ENCODE measurements around the gene SH2D2A. TPM values are rescaled to one million over a fixed set of nuclear protein-coding genes. Genes with fewer than 3 reads are reported as not detected.

The SH2D2A gene
- total and polyA plus RNA-seq, 4 donors, result 0.38 to 2.9 (median 2.7) TPM; not detected in 1

DNA sequence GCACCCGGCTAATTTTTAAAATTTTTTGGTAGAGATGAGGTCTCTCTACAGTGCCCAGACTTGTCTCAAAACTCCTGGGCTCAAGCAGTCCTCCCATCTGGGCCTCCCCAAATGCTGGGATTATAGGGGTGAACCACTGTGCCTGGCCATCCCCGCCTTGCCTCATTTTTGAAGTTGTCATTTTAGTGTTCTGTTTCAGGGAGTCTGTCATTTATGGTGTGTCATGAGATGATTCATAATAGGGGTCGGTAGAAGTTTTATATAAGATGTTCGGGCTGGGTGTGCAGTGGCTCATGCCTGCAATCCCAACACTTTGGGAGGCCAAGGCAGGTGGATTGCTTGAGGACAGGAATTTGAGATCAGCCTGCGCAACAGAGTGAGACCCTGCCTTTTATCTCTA lies 40.8 kb downstream of the SH2D2A start:
- DNase-seq (no peak), ATAC-seq (ENCODE audit: low FRiP score) (no peak)

DNA sequence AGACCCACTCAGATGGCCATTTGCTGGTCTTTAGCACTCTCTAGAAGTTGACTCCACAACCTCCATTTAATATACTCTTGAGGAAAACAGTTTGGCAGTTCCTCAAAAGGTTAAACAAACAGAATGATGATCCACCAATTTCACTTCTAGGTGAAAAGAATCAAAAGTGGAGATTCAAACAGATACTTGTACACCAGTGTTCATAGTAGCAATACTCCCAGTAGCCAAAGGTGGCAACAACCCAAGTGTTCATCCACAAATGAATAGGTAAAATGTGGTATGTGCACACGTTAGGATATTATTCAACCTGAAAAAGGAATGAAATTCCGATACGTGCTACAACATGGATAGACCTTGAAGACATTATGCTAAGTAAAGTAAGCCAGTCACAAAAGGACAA lies 43.0 kb downstream of the SH2D2A start:
- DNase-seq, result no peak
- no peaks in the 10 kb centered on the region for H3K36me3 ChIP-seq (ENCODE audit: control insufficient read depth in 1 of 2, insufficient read depth in 2 of 2, low read length in 1 of 2)
- H3K4me1 ChIP-seq (ENCODE audit: control insufficient read depth in 1 of 2, insufficient read depth in 2 of 2, low read length in 2 of 2), result peaks cover 2 to 10% of the 10 kb centered on the region in 2 donors
- 89 to 91% methylated on average over 3 of the region's 3 CpGs for WGBS, 2 donors
- H3K4me3 ChIP-seq (ENCODE audit: low read length in 2 of 2), result no peak overlapping the region
- no peaks in the 10 kb centered on the region for H3K9me3 ChIP-seq (ENCODE audit: control insufficient read depth, low read length)
- no peak for ATAC-seq (ENCODE audit: low FRiP score)
- no peaks in the 10 kb centered on the region for H3K27me3 ChIP-seq (ENCODE audit: control insufficient read depth in 1 of 2, insufficient read depth in 2 of 2, low read length in 1 of 2)
- intact Hi-C loops (cut with DNase I), result no loop called here
- H3K27ac ChIP-seq (ENCODE audit: low read depth in 1 of 2, low read length in 2 of 2), result no peak overlapping the region

More for the DNA sequence above, 40.8 kb downstream of the SH2D2A start:
- intact Hi-C loops (cut with DNase I), result no loop called here
- H3K9me3 ChIP-seq (ENCODE audit: control insufficient read depth, low read length), result no peaks in the 10 kb centered on the region
- peaks cover 2 to 7% of the 10 kb centered on the region in 2 donors for H3K4me1 ChIP-seq (ENCODE audit: control insufficient read depth in 1 of 2, insufficient read depth in 2 of 2, low read length in 2 of 2)
- no peak overlapping the region for H3K27ac ChIP-seq (ENCODE audit: low read depth in 1 of 2, low read length in 2 of 2)
- no peak overlapping the region for H3K4me3 ChIP-seq (ENCODE audit: low read length in 2 of 2)
- WGBS, 2 donors, result 77 to 78% methylated on average over 5 of the region's 5 CpGs
- H3K36me3 ChIP-seq (ENCODE audit: control insufficient read depth in 1 of 2, insufficient read depth in 2 of 2, low read length in 1 of 2), result no peaks in the 10 kb centered on the region
- no peaks in the 10 kb centered on the region for H3K27me3 ChIP-seq (ENCODE audit: control insufficient read depth in 1 of 2, insufficient read depth in 2 of 2, low read length in 1 of 2)

DNA sequence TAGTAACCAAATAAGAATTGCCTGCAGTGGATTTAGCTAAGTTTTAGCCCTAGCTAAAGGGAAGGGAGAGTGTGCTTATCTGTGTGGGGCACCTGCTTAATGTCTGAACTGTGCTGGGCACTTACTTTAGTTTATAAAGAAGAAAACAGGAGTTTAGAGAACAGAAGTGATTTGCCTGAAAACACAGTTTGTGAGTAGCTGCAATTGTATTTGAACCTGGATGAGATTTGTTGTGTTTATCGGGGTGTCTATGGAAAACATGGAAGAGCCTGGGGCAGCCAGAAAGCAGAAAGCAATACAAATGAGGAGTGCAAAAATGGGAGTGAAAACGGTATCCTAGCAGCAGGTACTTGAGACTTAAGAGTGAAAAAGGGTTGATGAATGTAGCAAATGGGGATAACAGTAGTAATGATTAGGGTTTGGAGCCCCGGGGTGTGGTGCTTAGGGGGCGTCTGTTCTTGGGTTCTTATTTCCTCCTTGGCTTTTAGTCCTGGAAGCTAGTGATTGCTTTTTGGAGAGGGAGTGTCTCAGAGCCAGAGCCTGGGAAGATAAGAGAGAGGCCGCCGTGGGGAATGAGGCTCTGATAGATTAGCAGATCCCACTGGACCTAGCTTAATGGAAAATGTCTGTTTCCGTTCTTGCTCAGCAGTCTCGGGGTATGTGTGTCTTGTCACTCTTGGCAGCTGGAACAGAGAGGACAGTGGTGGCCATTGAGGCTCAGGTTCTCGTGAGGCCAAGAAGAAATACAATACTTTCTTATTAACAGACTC lies 43.7 kb downstream of the SH2D2A start:
- intact Hi-C loops (cut with DNase I), result no loop called here
- WGBS, 2 donors, result 29 to 31% methylated on average over 9 of the region's 9 CpGs
- Histone ChIP-seq H3K27me3 (ENCODE audit: control insufficient read depth in 1 of 2, insufficient read depth in 2 of 2, low read length in 1 of 2) (no peaks in the 10 kb centered on the region), H3K9me3 (ENCODE audit: control insufficient read depth, low read length) (no peaks in the 10 kb centered on the region), H3K27ac (ENCODE audit: low read depth in 1 of 2, low read length in 2 of 2) (no peak overlapping the region), H3K4me3 (ENCODE audit: low read length in 2 of 2) (no peak overlapping the region), H3K4me1 (ENCODE audit: control insufficient read depth in 1 of 2, insufficient read depth in 2 of 2, low read length in 2 of 2) (peaks cover 4 to 10% of the 10 kb centered on the region in 2 donors), H3K36me3 (ENCODE audit: control insufficient read depth in 1 of 2, insufficient read depth in 2 of 2, low read length in 1 of 2) (no peaks in the 10 kb centered on the region)
- no peak for DNase-seq
- no peak for ATAC-seq (ENCODE audit: low FRiP score)

DNA sequence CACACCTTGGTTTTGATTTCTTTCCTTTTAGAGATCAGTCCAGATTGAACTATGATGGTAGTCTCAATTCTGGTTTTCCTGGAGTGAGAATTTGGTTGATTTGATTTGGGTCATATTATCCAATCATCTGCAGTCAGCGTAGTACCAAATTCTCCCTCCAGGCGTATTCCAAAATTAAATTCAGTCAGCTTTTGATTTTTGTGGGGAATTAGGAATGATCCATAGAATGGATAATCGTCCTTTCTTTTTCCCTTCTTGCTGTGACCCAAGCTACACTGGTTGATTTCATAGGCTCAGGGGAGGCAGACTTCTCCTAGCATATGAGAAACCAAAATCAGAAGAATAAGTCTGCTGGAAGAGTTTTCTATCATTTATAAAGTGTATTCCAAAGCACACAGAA lies 44.4 kb downstream of the SH2D2A start:
- H3K4me1 ChIP-seq (ENCODE audit: control insufficient read depth in 1 of 2, insufficient read depth in 2 of 2, low read length in 2 of 2), result peaks cover 4 to 10% of the 10 kb centered on the region in 2 donors
- H3K9me3 ChIP-seq (ENCODE audit: control insufficient read depth, low read length), result no peaks in the 10 kb centered on the region
- intact Hi-C loops (cut with DNase I), result no loop called here
- H3K27ac ChIP-seq (ENCODE audit: low read depth in 1 of 2, low read length in 2 of 2), result no peak overlapping the region
- H3K27me3 ChIP-seq (ENCODE audit: control insufficient read depth in 1 of 2, insufficient read depth in 2 of 2, low read length in 1 of 2), result no peaks in the 10 kb centered on the region
- H3K36me3 ChIP-seq (ENCODE audit: control insufficient read depth in 1 of 2, insufficient read depth in 2 of 2, low read length in 1 of 2), result no peaks in the 10 kb centered on the region
- WGBS, 2 donors, result 71 to 78% methylated on average over 3 of the region's 3 CpGs
- ATAC-seq (ENCODE audit: low FRiP score), result no peak
- DNase-seq, result no peak
- H3K4me3 ChIP-seq (ENCODE audit: low read length in 2 of 2), result no peak overlapping the region

DNA sequence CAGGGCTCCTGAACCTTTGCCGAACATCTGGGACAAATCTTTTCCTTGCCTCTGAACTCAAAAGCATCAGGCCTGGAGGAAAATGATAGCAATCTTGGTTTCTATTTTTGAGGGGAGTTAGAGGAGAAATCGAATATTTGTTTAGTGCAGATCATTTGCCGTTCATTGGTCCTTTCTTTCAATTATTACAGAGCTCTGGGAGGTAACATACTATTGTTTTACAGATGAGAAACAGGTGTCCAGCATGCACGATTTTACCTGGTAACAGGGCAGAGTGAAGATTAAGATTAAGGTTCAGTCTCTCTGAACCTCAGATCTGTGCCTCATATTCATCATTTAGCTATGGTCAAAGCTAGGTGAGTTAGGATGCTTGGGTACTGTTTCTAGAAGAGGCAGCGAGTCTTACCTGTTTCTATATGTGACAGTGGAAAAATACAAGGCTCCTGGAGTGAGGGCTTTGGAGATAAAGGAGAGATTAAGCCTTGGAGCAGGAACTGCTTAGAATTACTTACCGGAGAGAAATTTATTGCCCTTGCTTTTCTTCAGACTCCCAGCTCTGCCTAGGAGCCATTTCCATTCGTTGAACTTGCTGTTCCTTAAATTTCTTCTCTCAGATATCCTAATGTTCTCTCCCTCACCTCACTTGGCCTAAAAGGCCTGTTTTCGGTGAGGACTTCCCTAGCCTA lies 47.9 kb downstream of the SH2D2A start:
- no peaks in the 10 kb centered on the region for H3K27me3 ChIP-seq (ENCODE audit: control insufficient read depth in 1 of 2, insufficient read depth in 2 of 2, low read length in 1 of 2)
- peak overlapping the region; percentile 75 to 91 for H3K4me3 ChIP-seq (ENCODE audit: low read length in 2 of 2)
- H3K27ac ChIP-seq (ENCODE audit: low read depth in 1 of 2, low read length in 2 of 2), result no peak overlapping the region
- DNase-seq (no peak), ATAC-seq (ENCODE audit: low FRiP score) (no peak)
- intact Hi-C loops (cut with DNase I), result loop anchor here (5.0 to 10.0 kb wide), 2 partner anchors 41 to 84 kb away; partner anchors contain the start of genes ISG20L2 (in 1 of the 2) and METTL25B (in 1 of the 2)
- H3K9me3 ChIP-seq (ENCODE audit: control insufficient read depth, low read length), result no peaks in the 10 kb centered on the region
- WGBS, 2 donors, result 18 to 20% methylated on average over 8 of the region's 8 CpGs
- H3K4me1 ChIP-seq (ENCODE audit: control insufficient read depth in 1 of 2, insufficient read depth in 2 of 2, low read length in 2 of 2), result peaks cover 4 to 10% of the 10 kb centered on the region in 2 donors
- H3K36me3 ChIP-seq (ENCODE audit: control insufficient read depth in 1 of 2, insufficient read depth in 2 of 2, low read length in 1 of 2), result no peaks in the 10 kb centered on the region

DNA sequence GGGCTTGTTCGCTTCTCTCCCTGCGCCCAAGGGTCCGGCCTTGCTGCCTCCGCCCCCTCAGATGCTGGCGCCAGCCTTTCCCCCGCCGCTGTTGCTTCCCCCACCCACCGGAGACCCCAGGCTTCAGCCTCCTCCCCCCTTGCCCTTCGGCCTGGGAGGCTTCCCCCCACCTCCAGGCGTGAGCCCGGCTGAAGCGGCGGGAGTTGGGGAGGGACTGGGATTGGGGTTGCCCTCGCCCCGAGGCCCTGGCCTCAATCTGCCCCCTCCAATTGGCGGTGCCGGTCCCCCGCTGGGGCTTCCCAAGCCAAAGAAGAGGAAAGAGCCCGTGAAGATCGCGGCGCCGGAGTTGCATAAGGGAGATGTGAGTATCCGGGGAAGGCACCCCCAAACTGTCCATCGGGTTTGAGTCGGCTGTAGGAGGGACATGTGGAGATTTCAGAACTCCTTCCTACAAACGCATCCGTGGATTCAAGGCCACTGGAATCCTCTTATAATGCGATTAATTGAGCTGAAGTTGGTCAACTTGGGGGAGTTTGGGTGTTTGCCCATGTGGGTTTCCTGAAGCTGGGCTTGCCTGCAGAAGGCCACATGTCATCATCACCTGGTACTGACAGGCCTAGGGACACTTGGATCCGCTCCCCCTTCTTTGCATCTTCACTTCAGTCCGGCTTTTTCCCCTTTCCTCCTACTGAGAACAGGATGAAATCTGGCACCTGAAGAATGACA lies 48.6 kb downstream of the SH2D2A start:
- peak overlapping the region; percentile 75 to 91 for H3K4me3 ChIP-seq (ENCODE audit: low read length in 2 of 2)
- no peaks in the 10 kb centered on the region for H3K9me3 ChIP-seq (ENCODE audit: control insufficient read depth, low read length)
- peaks cover 4 to 10% of the 10 kb centered on the region in 2 donors for H3K4me1 ChIP-seq (ENCODE audit: control insufficient read depth in 1 of 2, insufficient read depth in 2 of 2, low read length in 2 of 2)
- H3K36me3 ChIP-seq (ENCODE audit: control insufficient read depth in 1 of 2, insufficient read depth in 2 of 2, low read length in 1 of 2), result no peaks in the 10 kb centered on the region
- 1% methylated on average over 27 to 31 of the region's 31 CpGs for WGBS, 2 donors
- intact Hi-C loops (cut with DNase I), result loop anchor here (1.0 to 10.0 kb wide), 4 partner anchors 17 to 83 kb away; partner anchors contain the start of genes HDGF (in 1 of the 2), ISG20L2 (in 1 of the 2), METTL25B (in 1 of the 2) and MRPL24 (in 1 of the 2)
- H3K27me3 ChIP-seq (ENCODE audit: control insufficient read depth in 1 of 2, insufficient read depth in 2 of 2, low read length in 1 of 2), result no peaks in the 10 kb centered on the region
- DNase-seq, result peak; percentile 69 to 86
- H3K27ac ChIP-seq (ENCODE audit: low read depth in 1 of 2, low read length in 2 of 2), result peak overlapping the region in 1 of 2 donors; percentile 83
- ATAC-seq (ENCODE audit: low FRiP score), result no peak

DNA sequence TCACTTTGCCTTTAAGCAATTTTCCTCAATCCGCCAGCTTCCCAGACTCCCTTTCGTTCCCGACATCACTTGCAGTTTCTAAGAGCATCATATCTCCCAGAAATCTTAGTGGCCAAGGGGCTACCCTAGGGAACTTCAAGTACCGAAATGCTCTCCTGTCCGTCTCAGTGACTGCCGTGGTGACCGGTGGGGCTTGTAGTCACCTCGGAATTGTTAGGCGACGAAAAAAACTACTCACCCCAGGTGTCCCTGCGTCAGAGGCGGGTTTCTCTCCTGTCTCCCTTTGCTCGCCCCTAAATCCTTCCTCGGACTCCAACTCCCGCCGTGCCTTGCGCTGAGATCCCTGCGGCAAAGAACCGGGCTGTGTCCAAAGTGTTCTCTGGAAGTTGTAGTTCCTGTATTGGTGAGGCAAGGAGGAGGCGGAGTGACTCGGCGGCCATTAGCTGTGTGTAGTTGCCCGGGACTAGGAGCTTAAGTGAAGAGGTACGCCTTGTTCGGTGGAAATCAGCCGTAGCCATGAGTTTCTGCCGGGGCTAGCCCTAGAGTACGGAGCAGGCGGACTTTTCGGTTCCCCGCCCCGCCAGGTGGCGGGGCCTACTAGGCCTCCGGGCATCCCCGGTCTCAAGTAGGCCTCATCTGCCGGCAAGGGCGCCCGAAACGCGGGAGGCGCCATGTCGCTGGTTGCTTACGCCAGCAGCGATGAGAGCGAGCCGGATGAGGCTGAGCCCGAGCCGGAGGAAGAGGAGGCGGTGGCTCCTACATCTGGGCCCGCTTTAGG lies 49.4 kb downstream of the SH2D2A start, which contains the start of gene PRCC:
TSS of gene PRCC (plus strand) at position 435 of the 778 bp plus-strand sequence. CDS start at position 672, 237 bp downstream.
- DNase-seq (peak; percentile 98 to 99), ATAC-seq (ENCODE audit: low FRiP score) (peak; percentile 98)
- intact Hi-C loops (cut with DNase I), result loop anchor here (1.0 to 10.0 kb wide), 4 partner anchors 16 to 82 kb away; partner anchors contain the start of genes HDGF (in 1 of the 2), ISG20L2 (in 1 of the 2), METTL25B (in 1 of the 2) and MRPL24 (in 1 of the 2)
- peak within 1 kb of the TSS in 1 of 2 donors; percentile 83 for H3K27ac ChIP-seq (ENCODE audit: low read depth in 1 of 2, low read length in 2 of 2)
- H3K27me3 ChIP-seq (ENCODE audit: control insufficient read depth in 1 of 2, insufficient read depth in 2 of 2, low read length in 1 of 2), result no peaks in the 10 kb centered on the region
- 0% methylated on average over 45 to 50 of the region's 50 CpGs for WGBS, 2 donors
- peak within 1 kb of the TSS; percentile 75 to 91 for H3K4me3 ChIP-seq (ENCODE audit: low read length in 2 of 2)
- H3K9me3 ChIP-seq (ENCODE audit: control insufficient read depth, low read length), result no peaks in the 10 kb centered on the region
- H3K36me3 ChIP-seq (ENCODE audit: control insufficient read depth in 1 of 2, insufficient read depth in 2 of 2, low read length in 1 of 2), result no peaks in the 10 kb centered on the region
- peaks cover 2 to 3% of the 10 kb centered on the region in 2 donors for H3K4me1 ChIP-seq (ENCODE audit: control insufficient read depth in 1 of 2, insufficient read depth in 2 of 2, low read length in 2 of 2)

Measured in aorta (tissue), 5 donors.